GM06990 (cell line): ENCODE measurements around the gene OBSCN.
"Not testable (repeated sequence)": the region's sequence is repeated elsewhere in the genome, so short reads cannot be mapped to it uniquely, and the experiment has no call there.

Source experiments
- DNase-seq: peaks from one replicate; pipeline ENCODE4 v3.0.0-alpha.2; 2011; ENCODE audit not compliant: insufficient read length; ENCODE audit errors: extremely low read depth
- H3K27me3 ChIP-seq: replicated peaks from 2 replicates; pipeline ENCODE4 v1.6.0; 2011; ENCODE audit warnings: low read length; ENCODE audit not compliant: control insufficient read depth, insufficient read depth
- H3K36me3 ChIP-seq: 2 replicates; pipeline ENCODE4 v1.5.1; 2011; ENCODE audit warnings: low read length; ENCODE audit not compliant: control insufficient read depth, insufficient read depth
- H3K4me3 ChIP-seq: replicated peaks from 2 replicates; pipeline ENCODE4 v1.5.1; 2011; ENCODE audit warnings: low read depth, mild to moderate bottlenecking, control low read depth, low read length
- CTCF ChIP-seq: IDR thresholded peaks from 2 replicates; pipeline ENCODE4 v1.5.1; 2011; ENCODE audit warnings: low read length, control low read depth, mild to moderate bottlenecking, inconsistent platforms; ENCODE audit not compliant: insufficient read depth, poor library complexity, severe bottlenecking

The OBSCN gene

DNA sequence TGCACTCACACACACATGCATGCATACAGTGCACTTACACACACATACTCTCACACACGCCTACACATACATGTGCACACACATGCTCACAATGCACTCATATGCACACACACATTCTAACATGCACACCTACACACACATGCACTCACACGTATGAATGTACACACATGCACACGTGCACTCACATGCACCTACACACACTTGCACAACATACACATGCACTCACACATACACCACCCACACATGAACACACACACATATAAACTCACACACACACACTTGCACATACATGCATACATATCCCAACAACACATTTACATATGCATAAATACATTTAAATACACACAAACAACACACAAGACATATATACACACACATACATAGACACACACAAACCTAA lies 30.6 kb downstream of the OBSCN start:
- no peak overlapping the region for H3K4me3 ChIP-seq
- no peak for DNase-seq
- no peak for TF ChIP-seq CTCF
- no peaks in the 10 kb centered on the region for H3K36me3 ChIP-seq
- H3K27me3 ChIP-seq, result no peaks in the 10 kb centered on the region

DNA sequence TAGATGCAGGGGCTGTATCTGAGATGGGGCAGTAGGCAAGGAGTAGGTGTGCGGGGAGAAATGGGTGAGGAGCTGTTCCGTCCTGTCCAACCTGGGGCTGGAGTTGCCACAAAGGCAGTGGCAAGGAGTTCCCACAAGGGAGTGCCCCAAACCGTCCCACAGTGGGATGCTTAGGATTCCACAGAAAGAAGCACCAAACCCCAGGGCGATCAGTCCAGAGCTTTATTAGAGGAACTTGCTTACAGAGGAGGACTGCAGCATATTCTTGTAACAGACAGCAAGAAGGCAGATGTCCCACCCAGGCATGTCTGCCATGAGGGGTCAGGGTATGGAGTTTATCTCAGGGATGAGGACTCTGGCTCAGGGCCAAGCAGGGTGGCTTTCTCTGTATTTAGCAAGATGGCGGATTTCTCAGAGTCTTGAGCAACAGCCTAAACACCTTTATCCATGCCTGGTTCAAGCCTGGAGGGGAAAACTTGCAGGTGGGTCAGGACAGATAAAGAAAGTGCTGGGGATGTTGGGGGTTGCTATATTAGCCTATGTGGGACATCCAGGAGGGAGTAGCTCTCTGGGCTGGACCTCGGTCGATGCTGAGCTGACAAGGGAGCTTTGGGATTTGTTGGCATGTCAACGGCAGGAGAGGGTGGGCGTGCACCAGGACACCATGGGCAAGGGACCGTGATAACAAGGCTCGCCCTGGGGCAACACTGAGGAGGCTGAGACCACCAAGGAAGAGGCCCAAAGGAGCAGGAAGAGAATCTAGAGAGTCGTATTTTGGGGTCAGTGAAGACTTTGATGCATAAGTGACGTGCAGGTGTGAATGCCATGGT lies 32.8 kb downstream of the OBSCN start:
- no peak for DNase-seq
- TF ChIP-seq CTCF, result no peak
- Histone ChIP-seq H3K36me3 (no peaks in the 10 kb centered on the region), H3K27me3 (no peaks in the 10 kb centered on the region), H3K4me3 (no peak overlapping the region)

- DNase-seq, result no peak
- no peak for TF ChIP-seq CTCF
- H3K36me3 ChIP-seq, result no peaks in the 10 kb centered on the region
- no peak overlapping the region for H3K4me3 ChIP-seq
- H3K27me3 ChIP-seq, result no peaks in the 10 kb centered on the region
Measured at GRCh38 chr1:228241259-228241658, 33.4 kb downstream of the OBSCN start.

DNA sequence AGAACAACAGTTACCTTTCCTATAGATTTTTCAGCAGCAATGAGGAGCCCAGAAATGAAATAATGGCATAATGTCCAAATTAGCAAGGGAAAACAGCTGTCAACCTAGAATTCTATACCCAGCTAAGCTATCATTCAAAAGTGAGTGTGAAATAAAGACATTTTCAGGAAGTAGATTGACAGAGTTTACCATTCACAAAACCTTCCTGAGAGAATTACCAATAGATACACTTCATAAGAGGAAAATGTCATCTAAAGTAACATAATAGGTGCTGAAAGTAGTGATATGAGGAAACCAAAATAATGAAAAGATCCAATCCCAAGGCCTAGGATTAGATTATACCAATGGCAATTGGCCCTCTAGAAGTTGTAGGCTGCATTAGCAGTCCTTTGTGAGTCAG lies 34.6 kb downstream of the OBSCN start:
- no peak for DNase-seq
- Histone ChIP-seq H3K36me3 (no peaks in the 10 kb centered on the region), H3K4me3 (no peak overlapping the region), H3K27me3 (no peaks in the 10 kb centered on the region)
- no peak for TF ChIP-seq CTCF

- no peaks in the 10 kb centered on the region for H3K36me3 ChIP-seq
Measured at GRCh38 chr1:228243093-228243492, 35.2 kb downstream of the OBSCN start.

GRCh38 chr1:228243989-228244388 lies 36.1 kb downstream of the OBSCN start:
- not testable (repeated sequence) for H3K36me3 ChIP-seq, H3K4me3 ChIP-seq, H3K27me3 ChIP-seq, DNase-seq

More at GRCh38 chr1:228243093-228243492, 35.2 kb downstream of the OBSCN start:
- no peak for TF ChIP-seq CTCF
- DNase-seq, result no peak
- Histone ChIP-seq H3K27me3 (no peaks in the 10 kb centered on the region), H3K4me3 (no peak overlapping the region)
